SK-N-MC (cell line): Measurements from ENCODE around the gene SAMD8.
"Not testable (repeated sequence)": the region's sequence is repeated elsewhere in the genome, so short reads cannot be mapped to it uniquely, and the experiment has no call there.

ENCODE experiments used
- DNase-seq: peaks from one replicate; pipeline ENCODE4 v3.0.0-alpha.2; 2011; ENCODE audit warnings: low read depth, low spot score
- H3K27ac ChIP-seq: fragments of 200-600 bp; sonication (generic); 2 replicates; pipeline ENCODE4 v1.5.1; 2016; ENCODE audit warnings: mixed run types
- H3K36me3 ChIP-seq: fragments of 200-600 bp; sonication (generic); 2 replicates; pipeline ENCODE4 v1.6.1; 2017; ENCODE audit warnings: antibody characterized with exemption, low read length, mixed read lengths; ENCODE audit not compliant: insufficient read depth
- H3K4me3 ChIP-seq: fragments of 200-600 bp; sonication (generic); 2 replicates; pipeline ENCODE4 v1.5.1; 2016
- H3K9ac ChIP-seq: fragments of 200-600 bp; sonication (generic); 2 replicates; pipeline ENCODE4 v1.8.0; 2017; ENCODE audit warnings: mixed run types, mixed read lengths; ENCODE audit not compliant: insufficient read length
- H3K9me3 ChIP-seq: fragments of 200-600 bp; sonication (generic); 2 replicates; pipeline ENCODE4 v1.6.1; 2017; ENCODE audit warnings: low read depth, mild to moderate bottlenecking, antibody characterized with exemption, low read length, moderate library complexity, mixed read lengths
- EZH2 ChIP-seq: fragments of 200-600 bp; sonication (generic); IDR thresholded peaks from one replicate; pipeline ENCODE4 v1.6.1; 2017; ENCODE audit warnings: antibody characterized with exemption
- FOXP2 ChIP-seq: optimal IDR thresholded peaks from 2 replicates; pipeline ENCODE3; 2011; ENCODE audit warnings: mild to moderate bottlenecking, moderate library complexity; ENCODE audit not compliant: insufficient read depth; ENCODE audit errors: extremely low read length, control extremely low read depth
- POLR2AphosphoS5 ChIP-seq: IDR thresholded peaks from 2 replicates; pipeline ENCODE4 v1.6.1; 2012; ENCODE audit warnings: mild to moderate bottlenecking, low read depth, low read length, borderline replicate concordance

SAMD8 gene

DNA sequence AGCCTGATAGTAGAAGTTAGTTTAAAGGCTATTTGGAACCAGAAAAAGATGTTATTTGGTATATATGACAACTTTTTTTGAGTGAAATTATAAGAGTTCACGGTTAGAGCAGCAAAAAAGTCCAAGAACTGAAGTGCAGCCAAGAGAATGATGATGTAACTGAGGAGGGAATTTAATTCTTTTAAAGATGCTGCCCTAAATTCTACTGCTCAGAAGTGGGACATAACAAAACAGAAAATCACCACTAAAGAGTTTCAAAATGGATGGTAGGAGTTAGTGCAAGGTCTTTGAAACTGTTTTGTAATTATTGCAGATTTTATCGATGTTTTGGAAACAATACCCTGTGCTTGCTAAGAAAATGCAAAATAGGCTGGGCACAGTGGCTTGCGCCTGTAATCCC, 6.5 kb downstream of the SAMD8 start:
- H3K9me3 ChIP-seq, result no peaks in the 10 kb centered on the region
- TF ChIP-seq POLR2AphosphoS5 (no peak), FOXP2 (no peak), EZH2 (no peak)
- DNase-seq, result no peak
- H3K9ac ChIP-seq, result no peak overlapping the region
- no peak overlapping the region for H3K27ac ChIP-seq
- H3K36me3 ChIP-seq, result no peaks in the 10 kb centered on the region
- no peak overlapping the region for H3K4me3 ChIP-seq

- not testable (repeated sequence) for H3K36me3 ChIP-seq, H3K9me3 ChIP-seq, DNase-seq, H3K27ac ChIP-seq, H3K4me3 ChIP-seq, H3K9ac ChIP-seq
These were observed 8.1 kb downstream of the SAMD8 start for GRCh38 chr10:75119444-75120066.

GRCh38 chr10:75121322-75121721, 9.9 kb downstream of the SAMD8 start:
- TF ChIP-seq EZH2 (no peak), FOXP2 (no peak), POLR2AphosphoS5 (no peak)
- H3K27ac ChIP-seq, result no peak overlapping the region

GRCh38 chr10:75122505-75122904, 11.0 kb downstream of the SAMD8 start:
- Histone ChIP-seq H3K9ac (no peak overlapping the region), H3K9me3 (no peaks in the 10 kb centered on the region), H3K36me3 (no peaks in the 10 kb centered on the region), H3K4me3 (no peak overlapping the region), H3K27ac (no peak overlapping the region)
- no peak for TF ChIP-seq FOXP2
- TF ChIP-seq EZH2, result no peak
- no peak for TF ChIP-seq POLR2AphosphoS5
- no peak for DNase-seq

More at GRCh38 chr10:75121322-75121721, 9.9 kb downstream of the SAMD8 start:
- DNase-seq, result no peak
- Histone ChIP-seq H3K9me3 (no peaks in the 10 kb centered on the region), H3K4me3 (no peak overlapping the region), H3K36me3 (no peaks in the 10 kb centered on the region), H3K9ac (no peak overlapping the region)

- DNase-seq, result no peak
- Histone ChIP-seq H3K9ac (no peak overlapping the region), H3K4me3 (no peak overlapping the region), H3K9me3 (no peaks in the 10 kb centered on the region), H3K36me3 (no peaks in the 10 kb centered on the region), H3K27ac (no peak overlapping the region)
- TF ChIP-seq EZH2 (no peak), POLR2AphosphoS5 (no peak), FOXP2 (no peak)
These were observed 11.7 kb downstream of the SAMD8 start for GRCh38 chr10:75123088-75123682.

DNA sequence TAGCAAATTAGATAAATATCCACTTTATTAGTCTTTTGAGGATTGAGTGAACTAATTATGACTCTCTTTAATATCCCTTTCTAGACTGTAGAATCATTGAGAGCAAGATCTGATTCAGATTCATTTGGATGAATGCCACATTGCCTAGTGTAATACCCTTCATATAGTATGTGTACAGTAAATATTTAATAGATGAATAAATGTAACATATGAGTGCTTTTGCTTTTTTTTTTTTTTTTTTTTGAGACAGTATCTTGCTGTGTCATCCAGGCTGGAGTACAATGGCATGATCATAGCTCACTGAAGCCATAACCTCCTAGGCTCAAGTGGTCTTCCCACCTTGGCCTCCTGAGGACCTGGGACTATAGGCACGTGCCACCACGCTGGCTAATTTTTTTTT, 14.8 kb downstream of the SAMD8 start:
- Histone ChIP-seq H3K9ac (no peak overlapping the region), H3K4me3 (no peak overlapping the region), H3K36me3 (no peaks in the 10 kb centered on the region), H3K27ac (no peak overlapping the region), H3K9me3 (no peaks in the 10 kb centered on the region)
- DNase-seq, result no peak
- TF ChIP-seq FOXP2 (no peak), EZH2 (no peak), POLR2AphosphoS5 (no peak)

DNA sequence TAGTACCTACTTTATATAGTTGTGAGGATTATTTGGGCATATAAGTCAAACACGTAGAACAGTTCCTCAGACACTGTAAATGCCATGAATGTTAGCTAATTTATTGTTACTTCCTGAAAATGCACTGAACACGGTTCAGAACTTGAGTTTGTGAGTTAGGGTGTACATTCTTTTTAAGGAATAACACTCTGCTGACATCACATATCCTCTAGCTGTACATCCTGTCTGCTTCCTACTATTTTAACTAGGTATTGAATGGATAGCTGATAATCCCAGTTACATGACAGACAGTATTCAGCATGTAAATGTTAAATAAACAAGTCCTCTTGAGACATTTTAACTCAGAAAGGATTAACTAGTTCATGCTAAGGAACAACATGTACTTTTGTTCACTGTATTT, 16.0 kb downstream of the SAMD8 start:
- no peak overlapping the region for H3K27ac ChIP-seq
- no peaks in the 10 kb centered on the region for H3K9me3 ChIP-seq
- no peak overlapping the region for H3K4me3 ChIP-seq
- H3K9ac ChIP-seq, result no peak overlapping the region
- no peak for DNase-seq
- no peaks in the 10 kb centered on the region for H3K36me3 ChIP-seq
- no peak for TF ChIP-seq POLR2AphosphoS5
- TF ChIP-seq EZH2, result no peak
- no peak for TF ChIP-seq FOXP2

- not testable (repeated sequence) for H3K27ac ChIP-seq, DNase-seq, H3K4me3 ChIP-seq, H3K36me3 ChIP-seq, H3K9me3 ChIP-seq, H3K9ac ChIP-seq
These were observed 17.5 kb downstream of the SAMD8 start for GRCh38 chr10:75128985-75129384.

DNA sequence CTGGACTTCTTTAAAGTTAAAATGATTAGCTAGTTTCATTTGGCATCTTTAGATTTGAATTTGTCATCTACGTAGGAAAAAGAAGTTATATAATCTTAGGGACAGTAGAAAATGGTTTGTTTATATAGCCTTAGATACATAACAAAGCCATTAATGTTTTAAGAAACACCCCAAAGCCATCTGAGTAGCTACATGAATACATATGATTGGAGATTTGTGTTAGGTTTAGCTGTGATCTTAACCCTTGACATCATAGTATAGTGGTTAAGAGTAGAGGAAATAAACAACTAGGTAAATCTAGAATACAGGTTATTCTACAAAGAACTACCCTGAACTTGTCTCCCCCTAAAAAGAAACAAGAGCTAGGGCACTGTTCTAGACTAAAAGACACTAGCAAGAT, 18.1 kb downstream of the SAMD8 start:
- H3K9ac ChIP-seq, result no peak overlapping the region
- H3K9me3 ChIP-seq, result no peaks in the 10 kb centered on the region
- DNase-seq, result no peak
- H3K27ac ChIP-seq, result no peak overlapping the region
- no peak overlapping the region for H3K4me3 ChIP-seq
- H3K36me3 ChIP-seq, result no peaks in the 10 kb centered on the region
- TF ChIP-seq EZH2 (no peak), POLR2AphosphoS5 (no peak), FOXP2 (no peak)

GRCh38 chr10:75133701-75134100, 22.2 kb downstream of the SAMD8 start:
- not testable (repeated sequence) for H3K9me3 ChIP-seq, H3K36me3 ChIP-seq

More at GRCh38 chr10:75133701-75134100, 22.2 kb downstream of the SAMD8 start:
- not testable (repeated sequence) for DNase-seq, H3K27ac ChIP-seq, H3K4me3 ChIP-seq, H3K9ac ChIP-seq
